BJ (cell line): ENCODE results near the gene SNX21. TPM values are rescaled to one million over a fixed set of nuclear protein-coding genes. Genes with fewer than 3 reads are reported as not detected.

Experiments used
- CTCF ChIA-PET: fragments of 350-600 bp; formaldehyde crosslinking; extraction: SDS; loops from one replicate; lab custom pipeline; 2021; ENCODE audit warnings: antibody characterized with exemption, inconsistent platforms; lab: Yijun Ruan, JAX
- POLR2A ChIA-PET: fragments of 300-600 bp; sonication (Branson Sonifier 250); formaldehyde crosslinking; extraction: SDS; loops from one replicate; lab custom pipeline; 2021; ENCODE audit warnings: antibody characterized with exemption; lab: Charles Lee
- DNase-seq: peaks from one replicate; pipeline ENCODE4 v3.0.0-alpha.2; 2011; ENCODE audit warnings: low read depth
- H3K27me3 ChIP-seq: 2 replicates; pipeline ENCODE4 v1.6.0; 2011; ENCODE audit warnings: low read length; ENCODE audit not compliant: control insufficient read depth, insufficient read depth
- H3K36me3 ChIP-seq: 2 replicates; pipeline ENCODE4 v1.5.1; 2011; ENCODE audit warnings: low read length; ENCODE audit not compliant: control insufficient read depth, insufficient read depth
- H3K4me3 ChIP-seq: 2 replicates; pipeline ENCODE4 v1.5.1; 2011; ENCODE audit warnings: low read depth, mild to moderate bottlenecking, control low read depth, low read length
- CTCF ChIP-seq: IDR thresholded peaks from 2 replicates; pipeline ENCODE4 v1.5.1; 2011; ENCODE audit warnings: low read depth, mild to moderate bottlenecking, control low read depth, inconsistent platforms, low read length, moderate library complexity; ENCODE audit not compliant: insufficient read depth
- polyA plus RNA-seq: library from polyadenylated mRNA; depleted of rRNA; stranded (reverse); fragments of >200 nt; gene quantifications from 2 replicates; pipeline ENCODE4 v1.2.3, GENCODE V29; 2011

The SNX21 gene
- polyA plus RNA-seq, 1 experiment, result 17.8 TPM

- ChIA-PET POLR2A (no interaction called here), CTCF (interaction anchor here (0.6 to 2.2 kb wide), 10 partner anchors 9 to 146 kb away, joined by 3 to 11 read pairs (median 4); partner anchors contain the start of gene SNX21)
- DNase-seq, result no peak
- Histone ChIP-seq H3K4me3 (no peak overlapping the region), H3K27me3 (no peaks in the 10 kb centered on the region; the same call in 1 of the 2 replicates), H3K36me3 (no peaks in the 10 kb centered on the region)
- peak; percentile 58 for TF ChIP-seq CTCF
These were observed 9.4 kb upstream of the SNX21 start for GRCh38 chr20:45823949-45824835.

- H3K27me3 ChIP-seq, result no peaks in the 10 kb centered on the region; the same call in 1 of the 2 replicates
- no peaks in the 10 kb centered on the region for H3K36me3 ChIP-seq
- DNase-seq, result no peak
- no peak overlapping the region for H3K4me3 ChIP-seq
- CTCF ChIA-PET, result interaction anchor here (0.7 to 1.3 kb wide), 6 partner anchors 8 to 143 kb away, joined by 3 to 4 read pairs (median 3); no protein-coding TSS in a partner anchor
- TF ChIP-seq CTCF, result no peak
- POLR2A ChIA-PET, result interaction anchor here (0.8 to 1.2 kb wide), 2 partner anchors 10 to 16 kb away, joined by 4 to 5 read pairs; no protein-coding TSS in a partner anchor
These were observed 7.1 kb upstream of the SNX21 start for GRCh38 chr20:45826381-45827019.

- H3K36me3 ChIP-seq, result no peaks in the 10 kb centered on the region
- no peak for DNase-seq
- ChIA-PET CTCF (interaction anchor here (1.2 to 1.3 kb wide), 3 partner anchors 9 to 143 kb away, joined by 3 to 4 read pairs (median 3); no protein-coding TSS in a partner anchor), POLR2A (interaction anchor here (0.7 kb wide), 1 partner anchor 10 kb away, joined by 8 read pairs; no protein-coding TSS in a partner anchor)
- no peak for TF ChIP-seq CTCF
- H3K27me3 ChIP-seq, result no peaks in the 10 kb centered on the region; the same call in 1 of the 2 replicates
- no peak within 1 kb of the TSS for H3K4me3 ChIP-seq
These were observed 6.5 kb upstream of the SNX21 start, which contains the start of gene TNNC2 for GRCh38 chr20:45827030-45827652. TSS of gene TNNC2 (minus strand) at chr20:45827312. CDS start at chr20:45827248, 64 bp downstream.

- Histone ChIP-seq H3K4me3 (no peak overlapping the region), H3K36me3 (no peaks in the 10 kb centered on the region), H3K27me3 (no peaks in the 10 kb centered on the region)
- CTCF ChIA-PET, result interaction anchor here (0.9 to 1.6 kb wide), 4 partner anchors 9 to 159 kb away, joined by 3 to 6 read pairs (median 4); no protein-coding TSS in a partner anchor
- no peak for DNase-seq
- no peak for TF ChIP-seq CTCF
- POLR2A ChIA-PET, result interaction anchor here (0.7 kb wide), 1 partner anchor 11 kb away, joined by 8 read pairs; no protein-coding TSS in a partner anchor
These were observed 5.9 kb upstream of the SNX21 start for GRCh38 chr20:45827712-45828111.
